ENCODE results near the gene DNAJB11.

The DNAJB11 gene

DNA sequence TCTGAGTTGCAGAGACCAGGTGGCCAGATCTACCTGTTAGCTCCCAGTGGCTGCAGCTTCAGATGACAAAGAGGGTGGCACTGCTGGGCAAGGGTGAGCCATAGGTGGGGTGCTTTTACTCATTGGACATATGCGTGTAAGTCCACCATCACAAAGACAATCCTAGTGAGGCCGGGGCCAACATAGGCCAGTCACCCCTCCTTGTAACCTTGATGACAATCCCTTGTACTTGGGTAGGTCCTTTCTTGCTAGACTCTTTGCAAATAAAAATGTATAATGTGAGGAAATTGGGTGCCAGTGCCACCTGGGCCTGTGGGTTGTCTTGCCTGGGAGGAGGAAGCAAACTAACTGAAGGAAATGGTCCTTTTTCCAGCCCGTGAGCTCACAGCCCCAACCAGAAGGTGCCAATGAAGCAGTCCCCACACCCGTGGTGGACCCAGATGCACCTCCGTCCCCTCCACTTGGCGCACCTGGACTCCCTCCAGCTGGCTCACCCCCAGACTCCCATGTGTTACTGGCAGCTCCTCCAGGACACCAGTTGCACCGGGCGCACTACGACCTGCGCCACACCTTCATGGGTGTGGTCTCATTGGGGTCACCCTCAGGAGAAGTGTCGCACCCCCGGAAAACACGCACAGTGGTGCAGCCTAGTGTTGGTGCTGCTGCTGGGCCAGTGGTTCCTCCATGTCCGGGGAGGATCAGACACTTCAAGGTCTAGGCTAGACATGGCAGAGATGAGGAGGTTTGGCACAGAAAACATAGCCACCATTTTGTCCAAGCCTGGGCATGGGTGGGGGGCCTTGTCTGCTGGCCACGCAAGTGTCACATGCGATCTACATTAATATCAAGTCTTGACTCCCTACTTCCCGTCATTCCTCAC lies 49.9 kb downstream of the DNAJB11 start:
- TF ChIP-seq, protein P1, sequence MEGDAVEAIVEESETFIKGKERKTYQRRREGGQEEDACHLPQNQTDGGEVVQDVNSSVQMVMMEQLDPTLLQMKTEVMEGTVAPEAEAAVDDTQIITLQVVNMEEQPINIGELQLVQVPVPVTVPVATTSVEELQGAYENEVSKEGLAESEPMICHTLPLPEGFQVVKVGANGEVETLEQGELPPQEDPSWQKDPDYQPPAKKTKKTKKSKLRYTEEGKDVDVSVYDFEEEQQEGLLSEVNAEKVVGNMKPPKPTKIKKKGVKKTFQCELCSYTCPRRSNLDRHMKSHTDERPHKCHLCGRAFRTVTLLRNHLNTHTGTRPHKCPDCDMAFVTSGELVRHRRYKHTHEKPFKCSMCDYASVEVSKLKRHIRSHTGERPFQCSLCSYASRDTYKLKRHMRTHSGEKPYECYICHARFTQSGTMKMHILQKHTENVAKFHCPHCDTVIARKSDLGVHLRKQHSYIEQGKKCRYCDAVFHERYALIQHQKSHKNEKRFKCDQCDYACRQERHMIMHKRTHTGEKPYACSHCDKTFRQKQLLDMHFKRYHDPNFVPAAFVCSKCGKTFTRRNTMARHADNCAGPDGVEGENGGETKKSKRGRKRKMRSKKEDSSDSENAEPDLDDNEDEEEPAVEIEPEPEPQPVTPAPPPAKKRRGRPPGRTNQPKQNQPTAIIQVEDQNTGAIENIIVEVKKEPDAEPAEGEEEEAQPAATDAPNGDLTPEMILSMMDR (IDR thresholded peaks at IDR 0.05; ENCODE audit: low read depth, low read length): no peak
- H3K4me3 ChIP-seq (ENCODE audit: low read depth, low read length): no peak overlapping the region

DNA sequence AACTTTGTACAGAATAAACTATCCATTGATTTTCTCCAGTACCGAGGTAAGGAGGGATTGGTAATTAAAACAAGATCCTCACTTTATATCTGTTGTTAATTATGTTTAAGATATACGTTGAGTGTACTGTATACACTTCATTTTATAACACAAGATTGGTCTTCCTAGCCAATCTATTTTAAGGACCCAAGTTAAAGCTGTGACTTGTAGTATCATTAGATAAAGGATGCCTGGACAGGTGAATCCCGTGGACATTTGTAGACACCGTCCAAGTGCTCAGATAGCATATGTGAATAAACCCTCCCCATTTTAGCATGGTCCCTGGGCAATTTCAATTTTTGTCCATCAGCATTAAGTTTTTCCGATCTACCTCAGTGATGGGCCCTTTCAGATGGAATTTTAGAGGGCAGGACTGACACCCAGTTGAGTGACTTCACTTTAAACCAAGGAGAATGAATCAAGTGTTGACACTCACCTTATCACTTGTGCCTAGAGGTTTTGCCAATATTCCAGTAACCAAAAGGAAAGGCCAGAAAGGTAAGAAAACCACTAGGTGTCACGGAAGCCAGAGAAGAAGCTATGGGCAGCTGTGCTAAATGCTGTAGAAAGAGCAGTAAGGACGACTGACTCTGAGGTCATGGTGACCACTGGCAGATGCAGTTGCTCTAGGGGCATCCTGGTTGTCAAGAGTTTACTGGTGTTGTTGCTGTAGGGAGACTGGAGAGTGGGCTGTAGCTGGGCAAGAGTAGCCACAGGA lies 51.6 kb downstream of the DNAJB11 start:
- no peak overlapping the region for H3K4me3 ChIP-seq (ENCODE audit: low read depth, low read length)
- TF ChIP-seq, protein P1 (IDR thresholded peaks at IDR 0.05; ENCODE audit: low read depth, low read length): no peak

DNA sequence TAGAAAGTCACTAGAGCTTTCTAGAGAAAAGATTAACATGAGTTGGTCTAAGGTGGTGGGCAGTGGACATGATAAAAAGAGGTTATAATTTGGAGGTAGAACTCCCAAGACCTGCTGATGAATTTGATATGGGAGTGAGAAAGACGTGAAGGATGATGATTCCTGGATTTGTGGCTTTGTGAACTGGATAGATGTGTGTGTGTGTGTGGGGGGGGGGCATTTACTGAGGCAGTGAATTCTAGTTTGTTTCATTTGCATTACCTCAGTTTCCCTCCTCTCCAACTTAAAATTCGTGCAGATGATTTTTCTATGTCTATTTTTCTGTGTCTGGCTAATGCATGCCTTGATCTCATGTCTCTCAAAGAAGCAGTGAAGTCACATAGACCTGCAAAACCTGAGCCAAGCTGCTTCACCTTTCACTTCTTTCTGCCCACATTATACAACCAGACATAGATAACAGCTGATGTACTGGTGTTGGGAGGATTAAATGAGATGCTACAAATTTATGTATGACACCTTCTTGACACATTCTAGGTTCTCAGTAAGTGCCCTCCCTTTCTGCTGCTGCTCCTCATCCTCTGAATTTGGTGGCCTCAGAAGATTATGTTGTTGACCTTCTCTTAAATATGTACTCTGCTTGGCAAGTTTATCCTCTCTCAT lies 52.3 kb downstream of the DNAJB11 start:
- TF ChIP-seq, protein P1 (IDR thresholded peaks at IDR 0.05; ENCODE audit: low read depth, low read length): no peak
- H3K4me3 ChIP-seq (ENCODE audit: low read depth, low read length): no peak overlapping the region

DNA sequence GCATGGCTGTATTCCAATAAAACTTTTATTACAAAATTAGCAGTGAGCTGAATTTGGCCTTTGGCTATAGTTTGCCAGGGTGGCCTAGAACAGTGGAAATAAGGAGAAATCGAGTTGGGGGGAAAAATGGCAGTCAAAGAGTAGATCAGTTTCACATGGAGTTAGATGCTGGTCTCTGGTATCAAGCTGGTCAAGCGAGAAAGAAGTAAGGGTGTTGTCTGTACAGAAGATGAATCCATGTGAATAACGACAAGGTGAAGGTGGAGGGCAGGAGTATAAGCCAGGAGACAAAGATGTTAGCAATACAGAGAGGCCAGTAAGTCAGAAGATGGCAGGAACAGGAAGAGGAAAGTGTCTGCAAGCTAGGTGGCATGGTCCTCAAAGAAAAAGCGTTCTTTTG lies 54.1 kb downstream of the DNAJB11 start:
- H3K4me3 ChIP-seq (ENCODE audit: low read depth, low read length): no peak overlapping the region
- TF ChIP-seq, protein P1 (IDR thresholded peaks at IDR 0.05; ENCODE audit: low read depth, low read length): no peak

DNA sequence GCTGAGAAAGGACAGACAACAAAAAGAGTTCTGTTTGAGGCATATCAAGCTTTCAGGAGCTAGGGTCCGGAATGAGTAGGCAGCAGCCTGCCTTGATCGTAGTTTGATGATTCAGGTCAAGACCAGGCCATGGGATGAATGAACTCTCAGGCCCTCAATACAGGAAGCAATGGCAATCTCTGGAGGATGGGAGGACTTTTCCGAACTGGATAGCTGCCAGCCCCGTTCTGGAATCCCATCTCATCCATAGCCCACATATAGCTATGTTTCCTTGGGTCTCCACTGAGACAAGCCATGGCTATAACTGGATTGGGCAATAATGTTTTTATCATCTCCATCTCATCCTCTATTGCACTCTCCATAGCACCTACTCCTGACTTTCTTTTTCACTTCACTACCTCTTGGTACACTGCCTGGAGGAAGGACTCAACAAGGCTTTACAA lies 55.1 kb downstream of the DNAJB11 start:
- no peak overlapping the region for H3K4me3 ChIP-seq (ENCODE audit: low read depth, low read length)
- TF ChIP-seq, protein P1 (IDR thresholded peaks at IDR 0.05; ENCODE audit: low read depth, low read length): no peak

DNA sequence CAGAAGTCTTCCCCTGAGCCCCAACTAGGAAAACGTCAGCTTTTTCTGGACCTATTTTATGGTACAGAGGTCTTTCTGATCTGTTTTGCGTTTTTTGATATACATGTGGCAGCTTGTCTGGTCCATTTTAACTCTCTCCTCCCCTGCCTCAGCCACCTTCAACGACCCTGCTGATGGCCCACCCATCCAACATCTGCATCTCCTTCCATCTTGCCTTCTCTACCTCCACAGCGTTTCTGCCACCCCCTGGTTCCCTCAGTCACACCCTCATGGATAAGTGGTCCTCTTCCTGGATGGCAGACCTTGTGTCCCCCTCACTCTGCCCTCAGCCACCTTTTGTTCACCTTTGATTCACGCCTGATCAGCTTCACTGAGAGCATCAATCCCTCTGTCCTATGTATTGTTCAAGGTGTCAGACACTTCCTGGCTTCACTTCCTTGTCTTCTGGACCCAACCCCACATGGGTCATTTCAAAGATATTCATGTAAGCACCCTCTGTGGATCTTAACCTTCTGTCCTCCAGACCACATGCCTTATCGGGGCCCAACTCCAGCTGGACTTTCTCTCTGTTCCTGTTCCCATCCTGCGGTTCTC lies 55.8 kb downstream of the DNAJB11 start:
- H3K4me3 ChIP-seq (ENCODE audit: low read depth, low read length): no peak overlapping the region
- TF ChIP-seq, protein P1 (IDR thresholded peaks at IDR 0.05; ENCODE audit: low read depth, low read length): no peak

Data from WI38 (cell line).